ENCODE data around the gene RAB7B.

RAB7B gene

GRCh38 chr1:205977402-205978014 is 25.7 kb downstream of the RAB7B start:
- peak; percentile 98 for TF ChIP-seq CTCF (IDR thresholded peaks at IDR 0.05; ENCODE audit: insufficient read depth, low read length)
- no peak for TF ChIP-seq SPI1 (IDR thresholded peaks at IDR 0.05; ENCODE audit: borderline replicate concordance, low read depth)
- no peak for TF ChIP-seq GABPA (IDR thresholded peaks at IDR 0.05; ENCODE audit: low read depth)
- peak; percentile 45; the same call in 1 of the 2 replicates for TF ChIP-seq POLR2AphosphoS5 (IDR thresholded peaks at IDR 0.05; ENCODE audit: low read depth)
- TF ChIP-seq REST (IDR thresholded peaks at IDR 0.05; ENCODE audit: insufficient replicate concordance, low read depth), result no peak
- Histone ChIP-seq H3K4me3 (replicated peaks; ENCODE audit: insufficient read depth, low read length) (no peak overlapping the region), H3K27me3 (ENCODE audit: insufficient read depth, poor library complexity, severe bottlenecking) (no peaks in the 10 kb centered on the region), H3K27ac (replicated peaks) (no peak overlapping the region)
- peak; percentile 59 to 75 for DNase-seq (ENCODE audit: low read depth in 1 of 2, low spot score in 1 of 2)

GRCh38 chr1:205976708-205977401 is 26.3 kb downstream of the RAB7B start:
- Histone ChIP-seq H3K27ac (replicated peaks) (no peak overlapping the region), H3K27me3 (ENCODE audit: insufficient read depth, poor library complexity, severe bottlenecking) (no peaks in the 10 kb centered on the region), H3K4me3 (replicated peaks; ENCODE audit: insufficient read depth, low read length) (no peak overlapping the region)
- DNase-seq (ENCODE audit: low read depth in 1 of 2, low spot score in 1 of 2), result no peak
- no peak; the same call in none of the 2 replicates for TF ChIP-seq POLR2AphosphoS5 (IDR thresholded peaks at IDR 0.05; ENCODE audit: low read depth)
- TF ChIP-seq REST (IDR thresholded peaks at IDR 0.05; ENCODE audit: insufficient replicate concordance, low read depth), result no peak
- TF ChIP-seq GABPA (IDR thresholded peaks at IDR 0.05; ENCODE audit: low read depth), result no peak
- no peak for TF ChIP-seq SPI1 (IDR thresholded peaks at IDR 0.05; ENCODE audit: borderline replicate concordance, low read depth)

- Histone ChIP-seq H3K27ac (replicated peaks) (no peak overlapping the region), H3K27me3 (ENCODE audit: insufficient read depth, poor library complexity, severe bottlenecking) (no peaks in the 10 kb centered on the region), H3K4me3 (replicated peaks; ENCODE audit: insufficient read depth, low read length) (no peak overlapping the region)
- no peak for TF ChIP-seq REST (IDR thresholded peaks at IDR 0.05; ENCODE audit: insufficient replicate concordance, low read depth)
- no peak for TF ChIP-seq GABPA (IDR thresholded peaks at IDR 0.05; ENCODE audit: low read depth)
- no peak; the same call in 1 of the 2 replicates for TF ChIP-seq POLR2AphosphoS5 (IDR thresholded peaks at IDR 0.05; ENCODE audit: low read depth)
- TF ChIP-seq SPI1 (IDR thresholded peaks at IDR 0.05; ENCODE audit: borderline replicate concordance, low read depth), result no peak
- TF ChIP-seq CTCF (IDR thresholded peaks at IDR 0.05; ENCODE audit: insufficient read depth, low read length), result no peak
- DNase-seq (ENCODE audit: low read depth in 1 of 2, low spot score in 1 of 2), result no peak
These were observed 27.2 kb downstream of the RAB7B start for GRCh38 chr1:205976036-205976435.

All from HL-60 (cell line).